TTC549 (cell line): Measurements from ENCODE around the gene TLE3.

Source experiments
- FAIRE-seq: peaks from 2 replicates; lab custom pipeline; 2012; peaks lifted over from hg19 to GRCh38; lab: Jason Lieb, UNC

The TLE3 gene

DNA sequence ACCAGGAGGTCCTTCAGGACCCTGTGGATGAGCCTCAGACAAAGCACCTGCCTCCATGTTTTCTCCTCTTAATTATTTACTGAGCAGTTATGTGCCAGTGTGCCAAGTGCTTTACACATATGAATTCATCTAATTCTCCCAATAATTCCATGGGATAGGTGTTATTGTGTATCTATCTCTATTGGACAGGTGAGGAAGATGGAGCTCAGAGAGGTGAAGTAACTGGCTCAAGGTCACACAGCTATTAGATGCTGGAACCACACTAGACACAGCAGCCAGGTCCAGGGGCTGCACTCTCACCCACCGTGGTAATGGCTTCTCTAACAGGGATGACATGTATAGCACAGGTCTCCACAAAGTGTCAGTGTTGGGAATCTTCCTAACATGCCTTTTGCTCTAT lies 70.2 kb downstream of the TLE3 start:
- FAIRE-seq, result no peak

DNA sequence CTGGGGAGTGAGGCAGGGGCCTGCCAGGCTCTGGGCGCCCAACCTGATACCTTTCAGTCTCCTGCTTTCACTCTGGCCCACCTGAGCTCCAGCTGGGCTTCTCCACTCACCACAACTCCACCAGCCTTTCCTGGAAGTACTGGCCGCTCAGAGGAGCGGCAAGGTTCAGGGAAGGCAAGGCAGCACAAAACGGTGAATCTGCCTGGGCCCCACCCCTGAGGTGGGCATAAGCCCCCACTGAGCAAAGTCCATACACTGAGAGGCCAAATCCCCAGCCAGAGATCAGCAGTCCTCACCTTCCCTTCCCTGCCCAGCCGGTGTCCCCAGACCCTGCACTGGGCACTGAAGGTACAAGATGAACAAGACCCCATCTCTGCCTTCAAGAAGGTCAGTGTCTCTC lies 70.7 kb downstream of the TLE3 start:
- no peak for FAIRE-seq

DNA sequence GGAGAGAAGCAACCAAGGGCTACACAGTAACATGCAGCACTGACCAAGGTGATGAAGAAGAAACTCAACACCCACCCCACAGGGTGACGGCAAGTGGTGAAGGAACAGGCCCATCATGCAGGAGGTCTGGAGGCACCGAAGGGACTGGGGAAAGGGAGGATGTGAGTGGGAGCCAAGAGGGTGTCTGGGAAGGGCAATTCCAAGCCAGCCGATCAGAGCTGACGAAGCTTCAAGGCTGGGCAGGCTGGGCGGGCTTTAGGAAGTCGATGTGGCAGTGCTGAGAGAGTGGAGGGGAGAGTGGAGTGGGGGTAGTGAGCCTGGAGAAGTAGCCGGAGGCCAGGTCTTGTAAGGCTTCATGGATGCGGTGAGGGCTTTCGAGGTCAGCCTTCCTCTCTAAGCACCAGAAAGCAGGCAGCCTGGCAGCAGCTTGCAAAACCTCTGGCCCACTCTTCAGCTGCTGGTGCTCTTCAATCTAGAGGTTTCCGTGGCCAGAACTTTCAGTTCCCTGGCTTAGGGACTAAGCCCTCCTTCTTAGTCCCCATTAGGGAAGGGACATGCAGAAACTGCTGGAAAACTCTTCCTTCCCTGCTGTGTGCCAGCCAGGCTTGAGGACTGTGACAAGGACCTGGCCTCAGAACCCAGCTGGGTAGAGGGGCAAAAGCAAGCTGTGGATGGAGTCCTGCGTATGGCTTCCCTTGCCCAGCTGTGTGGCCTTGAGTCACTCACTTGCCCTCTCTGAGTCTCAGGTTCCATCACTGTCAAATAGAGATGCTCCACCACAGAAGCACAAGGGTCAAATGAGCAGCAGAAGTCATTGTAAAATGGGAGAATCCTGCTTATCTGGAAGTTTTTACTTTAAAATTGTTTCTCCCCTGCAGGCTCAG lies 72.1 kb downstream of the TLE3 start:
- no peak for FAIRE-seq

DNA sequence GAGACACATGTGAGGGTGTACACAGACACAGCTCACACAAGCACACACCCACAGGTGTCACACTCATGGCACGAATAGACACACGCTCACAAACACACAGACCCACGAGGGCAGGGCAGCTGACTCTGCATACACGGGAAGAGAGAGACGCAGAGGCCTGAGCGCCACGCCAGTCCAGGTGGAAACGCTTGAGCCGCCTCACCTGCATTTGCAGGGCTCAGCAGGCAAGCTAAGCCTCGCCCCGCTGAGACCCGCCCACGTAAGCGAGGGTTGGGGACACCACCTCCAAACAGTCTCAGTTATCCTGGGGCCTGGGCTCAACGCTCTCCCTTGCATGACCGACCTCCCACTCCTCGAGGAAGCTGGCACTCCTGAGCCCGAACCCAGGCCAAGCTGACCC lies 73.2 kb downstream of the TLE3 start:
- no peak for FAIRE-seq

DNA sequence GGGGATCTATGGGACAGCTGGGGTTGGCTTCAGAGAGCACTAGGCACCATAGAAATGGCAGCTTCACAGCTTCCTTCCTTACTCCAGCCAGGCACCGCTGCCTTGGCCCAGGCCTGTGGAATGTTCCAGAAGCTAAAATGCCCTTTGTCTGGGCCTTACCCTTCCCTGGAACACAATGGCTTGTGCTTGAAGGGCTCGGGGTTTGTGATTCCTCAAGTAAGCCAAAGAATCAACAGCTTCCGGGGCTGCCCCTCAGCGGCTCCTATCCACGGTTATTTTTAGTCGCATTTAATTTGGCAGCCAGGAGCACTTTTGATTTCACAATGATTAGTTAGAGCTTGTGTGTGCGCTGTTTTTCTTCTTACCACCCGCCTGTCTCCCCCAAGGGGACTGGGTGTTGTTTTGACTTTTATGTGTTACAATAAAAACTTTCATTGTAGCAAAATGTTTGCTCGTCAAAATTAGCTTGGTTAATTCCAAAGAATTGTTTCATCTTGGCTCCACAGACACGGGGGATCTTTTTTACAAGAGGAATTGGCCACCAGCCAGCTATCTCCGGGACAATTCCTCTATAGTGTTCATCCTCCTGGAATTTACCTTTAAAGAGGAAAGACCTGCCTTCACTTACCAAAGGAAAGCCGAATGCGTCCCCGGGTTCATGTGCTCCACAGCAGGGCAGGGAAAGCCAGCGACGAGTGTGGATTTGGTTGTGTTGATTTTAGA lies 73.8 kb downstream of the TLE3 start:
- FAIRE-seq, result no peak

DNA sequence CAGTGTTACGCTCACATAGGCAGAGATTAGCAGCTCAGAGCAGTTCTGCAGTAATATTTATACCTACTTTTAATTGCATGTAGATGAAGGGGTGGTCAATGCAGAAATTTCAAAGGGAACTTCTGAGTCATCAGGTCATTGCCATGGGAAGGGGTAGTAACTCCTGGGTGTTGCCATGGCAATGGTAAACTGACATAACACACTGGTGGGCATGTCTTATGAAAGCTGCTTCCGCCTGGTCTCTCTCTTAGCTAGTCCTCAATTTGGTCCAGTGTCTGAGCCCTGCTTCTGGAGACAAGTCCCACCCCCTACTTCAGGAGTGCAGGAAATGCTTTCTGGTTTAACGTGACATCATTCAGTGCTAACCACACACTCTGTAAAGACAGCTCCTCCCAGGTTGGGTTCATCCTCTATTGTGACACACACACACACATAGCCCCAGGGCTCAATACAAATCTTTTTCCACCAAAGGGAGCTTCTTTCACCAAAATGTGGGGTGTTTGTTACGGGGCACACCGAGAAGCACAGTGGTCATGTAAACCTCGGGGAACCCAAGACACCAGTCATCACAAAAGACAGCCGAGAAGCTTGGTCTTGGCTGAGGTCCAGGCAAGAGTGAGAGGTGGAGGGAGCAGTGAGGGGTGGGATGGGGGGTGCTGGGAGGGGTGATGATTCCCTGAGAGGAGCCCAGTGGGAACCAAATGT lies 74.5 kb downstream of the TLE3 start:
- FAIRE-seq, result no peak

DNA sequence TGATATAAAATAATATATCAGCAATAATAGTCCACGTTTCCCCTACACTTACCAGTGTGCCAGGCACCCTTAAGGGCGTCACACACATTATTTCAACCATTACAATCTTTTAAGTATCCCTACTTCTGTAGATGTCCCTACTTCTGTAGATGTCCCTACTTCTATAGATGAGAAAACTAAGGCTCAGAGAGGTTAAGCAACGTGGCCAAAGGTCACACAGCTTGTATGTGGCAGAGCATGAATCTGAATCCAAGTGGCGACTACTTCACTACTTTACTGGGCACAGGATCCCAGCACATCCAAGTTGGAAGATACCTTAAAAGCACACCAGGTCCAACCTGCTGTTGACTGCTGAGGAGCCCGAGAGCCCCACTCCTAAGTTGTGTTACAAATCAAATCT lies 77.5 kb downstream of the TLE3 start:
- FAIRE-seq, result no peak

DNA sequence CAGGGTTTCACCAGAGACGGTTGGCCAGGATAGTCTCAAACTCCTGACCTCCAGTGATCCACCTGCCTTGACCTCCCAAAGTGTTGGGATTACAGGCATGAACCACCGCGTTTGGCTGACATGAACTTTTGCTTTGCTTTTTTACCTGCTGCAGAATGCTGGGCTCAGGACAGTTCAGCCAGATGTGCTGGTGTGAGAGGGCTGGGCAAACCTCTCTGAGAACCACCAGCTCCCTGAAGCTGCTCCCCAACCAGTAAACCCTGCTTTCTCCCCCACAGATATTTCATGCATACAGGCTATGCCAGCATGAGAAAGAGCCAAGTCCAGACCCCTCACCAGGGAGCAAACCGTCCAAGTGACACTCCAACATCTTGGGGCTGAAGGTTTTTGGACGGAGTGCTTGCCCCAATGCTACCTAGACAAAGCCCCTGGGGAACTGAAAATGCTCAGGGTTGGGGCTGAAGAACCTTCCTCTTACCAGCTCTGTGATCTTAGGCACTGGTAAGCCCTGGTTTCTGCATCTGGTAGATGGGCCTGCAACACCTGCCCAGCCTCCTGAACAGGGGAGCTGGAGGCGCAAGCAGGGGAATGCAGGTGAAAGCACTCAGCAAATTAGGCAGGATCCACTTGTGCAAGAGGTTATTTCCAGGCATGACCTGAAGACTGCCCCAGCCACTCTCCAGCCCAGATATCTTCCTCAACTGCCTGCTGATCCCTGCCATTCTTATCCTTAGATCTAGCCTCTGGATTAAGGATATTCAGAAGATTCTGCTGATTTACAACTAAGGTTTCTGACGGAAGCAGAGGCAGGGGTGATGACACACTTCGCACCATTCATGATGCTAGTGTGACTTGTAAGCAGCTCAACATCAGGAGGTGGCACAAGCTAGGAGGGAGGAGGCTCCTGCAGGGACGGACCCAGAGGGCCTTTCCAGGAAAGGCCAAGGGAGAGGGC lies 78.8 kb downstream of the TLE3 start:
- FAIRE-seq, result no peak

DNA sequence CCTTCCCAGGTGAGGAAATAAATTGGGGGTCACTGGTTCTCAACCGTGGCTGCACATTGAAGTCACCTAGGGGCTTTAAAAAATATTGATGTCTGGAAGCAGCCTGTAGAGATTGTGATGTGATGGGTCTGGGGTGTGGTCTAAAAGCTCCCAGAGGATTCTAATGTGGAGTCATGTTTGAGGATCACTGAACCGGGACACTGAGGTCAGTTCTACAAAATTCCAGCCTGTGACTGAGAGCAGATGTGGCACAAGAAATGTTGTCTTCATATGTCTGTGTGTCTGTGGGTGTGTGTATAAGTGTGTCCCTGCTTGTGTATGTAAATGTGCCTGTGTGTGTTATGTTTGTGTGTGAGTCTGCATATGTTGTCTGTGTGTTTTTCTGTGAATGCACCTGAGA lies 79.9 kb downstream of the TLE3 start:
- no peak for FAIRE-seq

DNA sequence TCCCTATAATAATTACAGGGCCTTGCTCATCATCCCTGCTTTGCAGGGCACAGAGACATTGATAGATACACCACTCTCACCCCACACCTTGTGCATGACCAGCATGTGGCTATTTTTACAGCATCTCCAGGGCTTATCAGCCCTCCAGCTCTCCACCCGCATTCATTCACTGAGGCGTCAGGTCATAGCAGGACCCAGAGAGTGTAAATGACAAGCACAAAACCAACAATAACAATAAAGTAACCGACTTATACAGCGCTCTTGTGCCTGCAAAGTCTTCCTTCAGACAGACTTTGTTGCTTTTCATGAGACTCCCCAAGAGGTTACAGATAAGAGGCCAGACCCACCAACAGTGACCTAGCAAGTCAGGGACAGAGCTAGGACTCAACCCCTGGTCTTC lies 80.7 kb downstream of the TLE3 start:
- no peak for FAIRE-seq

DNA sequence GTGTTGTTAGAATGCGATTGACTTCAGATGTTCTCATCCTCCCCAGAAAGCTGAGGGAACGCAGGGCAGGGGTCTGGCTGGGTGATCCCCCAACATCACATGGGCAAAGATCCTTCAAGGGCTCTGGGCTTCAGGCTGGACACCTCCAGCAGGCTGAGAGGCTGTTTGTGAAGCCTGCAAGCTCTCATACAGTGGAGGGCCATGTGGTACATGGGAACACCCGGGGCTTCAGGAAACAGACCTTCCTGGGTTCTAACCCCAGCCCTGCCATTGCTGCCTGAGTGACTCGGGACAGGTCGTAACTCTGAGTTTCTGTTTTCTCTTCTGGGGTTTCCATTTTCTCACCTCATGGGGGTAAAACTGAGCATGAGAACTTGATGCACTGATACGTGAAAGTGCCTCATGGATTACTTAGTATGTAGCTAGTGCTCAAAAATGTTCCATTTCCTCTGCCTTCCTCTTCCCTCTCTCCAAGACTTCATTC lies 81.2 kb downstream of the TLE3 start:
- FAIRE-seq, result no peak

DNA sequence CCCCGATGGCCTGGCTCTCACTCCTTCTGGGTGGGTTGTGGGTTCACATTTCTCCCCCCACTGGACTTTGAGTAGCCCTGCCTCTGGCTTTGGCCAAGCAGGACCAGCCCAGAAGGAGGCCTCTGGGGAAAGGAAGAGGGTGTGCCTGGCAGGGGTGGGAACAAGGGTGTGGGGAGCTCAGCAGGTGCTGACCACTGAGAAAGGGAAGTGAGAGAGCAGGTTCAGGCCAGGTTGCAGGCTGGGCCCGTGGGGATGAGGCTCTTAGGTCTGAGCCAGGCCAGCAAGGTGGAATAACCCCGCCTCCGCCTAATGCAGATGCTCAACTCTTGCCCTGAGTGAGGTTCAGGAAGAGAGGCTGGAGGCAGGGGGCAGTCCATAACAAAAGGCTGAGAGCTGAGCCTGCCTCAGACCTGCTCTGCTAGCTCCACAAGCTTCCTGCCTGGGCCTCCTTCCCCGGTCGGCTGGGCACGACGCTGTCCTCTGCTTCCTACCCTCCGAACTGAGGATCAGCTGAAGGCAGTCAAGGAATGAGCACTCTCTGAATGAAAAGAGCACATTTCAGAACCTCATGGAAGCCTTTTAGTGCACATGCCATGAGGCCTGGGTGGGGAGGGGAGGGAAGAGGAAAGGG lies 82.7 kb downstream of the TLE3 start:
- no peak for FAIRE-seq

DNA sequence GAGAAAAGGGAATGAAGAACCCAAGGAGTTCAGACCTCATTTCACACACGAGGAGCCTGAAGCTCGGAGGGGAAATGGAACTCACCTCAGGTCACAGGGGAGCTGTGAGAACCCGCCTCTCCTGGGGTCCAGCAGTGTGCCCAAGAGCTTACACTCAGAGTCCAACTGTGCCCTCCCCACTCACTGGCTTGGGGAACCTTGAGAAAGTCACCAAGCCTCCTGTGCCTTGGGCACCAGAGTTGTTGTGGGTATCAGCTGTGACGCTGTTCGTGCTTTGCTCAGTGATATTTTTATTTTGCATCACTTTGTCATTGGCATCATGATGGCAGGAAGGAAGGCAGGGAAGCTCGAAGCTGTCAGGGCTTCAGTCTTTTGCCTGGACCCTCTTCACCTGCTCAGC lies 83.4 kb downstream of the TLE3 start:
- FAIRE-seq, result no peak

DNA sequence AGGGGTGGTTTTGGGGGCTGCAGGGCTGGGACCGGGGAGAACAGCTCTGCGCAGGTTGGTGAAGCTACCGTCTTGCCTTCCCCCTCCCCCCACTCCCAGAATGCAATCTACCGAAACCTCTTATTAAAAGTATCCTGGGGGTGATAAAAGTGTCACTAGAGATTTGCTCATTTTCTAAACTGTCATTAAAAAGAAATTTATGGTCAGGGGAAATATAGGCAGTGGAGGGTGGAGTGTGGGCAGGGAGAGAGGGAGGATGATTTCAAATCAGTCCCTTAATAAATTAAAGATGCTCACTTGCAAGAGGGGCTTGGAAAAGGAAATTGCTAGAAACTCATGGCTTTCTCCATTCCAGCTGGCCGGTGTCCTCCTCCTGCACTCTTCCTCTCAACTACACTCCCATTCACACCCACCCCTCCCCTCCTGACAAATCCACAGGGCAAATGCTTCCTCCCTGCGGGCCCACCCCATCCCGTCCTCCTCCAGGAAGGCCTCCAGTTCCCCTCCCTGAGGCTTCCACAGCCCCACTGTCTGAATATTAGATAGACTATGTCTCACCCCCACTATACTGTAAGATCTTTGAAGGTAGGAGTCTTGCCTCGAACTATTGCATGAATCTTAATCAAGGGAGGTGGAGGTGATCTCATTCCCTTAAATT lies 83.9 kb downstream of the TLE3 start:
- no peak for FAIRE-seq

DNA sequence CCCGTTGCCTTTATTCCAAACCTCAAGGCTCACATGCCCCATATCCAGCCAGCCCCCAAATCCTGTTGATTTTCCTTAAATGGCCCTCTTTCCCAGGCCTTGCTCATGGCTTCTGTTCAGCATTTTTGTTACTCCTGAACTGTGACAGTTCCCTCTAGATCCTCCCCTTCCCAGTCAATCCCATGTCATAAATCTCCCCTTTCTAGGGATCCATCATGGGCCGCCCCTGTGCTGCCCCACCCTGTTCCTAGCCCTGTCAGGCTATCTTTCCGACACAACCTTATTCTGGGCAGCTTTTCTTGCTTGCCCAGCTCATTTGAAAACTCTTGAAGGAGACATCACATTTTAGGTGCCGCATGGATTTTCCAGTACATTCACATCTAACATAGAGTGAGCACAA lies 84.8 kb downstream of the TLE3 start:
- FAIRE-seq, result no peak

DNA sequence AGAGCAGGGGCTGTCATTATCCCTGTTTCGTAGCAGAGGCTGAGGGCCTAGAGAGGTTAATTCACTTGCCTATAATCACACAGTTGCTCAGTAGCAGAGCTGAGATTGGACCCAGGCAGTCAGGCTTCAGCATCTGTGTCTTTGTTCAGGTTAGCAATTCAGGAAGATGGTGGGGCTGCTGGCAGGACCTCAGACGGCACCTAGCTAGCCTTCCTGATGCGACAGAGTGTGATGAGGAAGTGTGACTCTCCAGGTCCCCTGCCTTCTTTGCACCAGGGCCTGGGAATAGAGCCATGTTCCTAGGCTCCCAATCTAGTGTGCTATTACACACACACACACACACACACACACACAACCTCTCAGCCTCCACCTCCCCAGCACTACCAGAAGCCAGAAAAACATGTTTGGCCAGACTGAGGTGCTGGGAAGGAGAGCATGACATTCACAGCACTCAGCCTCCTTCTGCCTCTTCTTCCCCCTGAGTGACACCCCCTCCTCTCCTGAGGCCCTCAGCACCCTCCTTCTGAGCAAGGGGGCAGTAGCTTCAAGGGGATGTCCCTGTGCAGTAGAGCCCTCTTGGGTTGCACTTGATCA lies 88.9 kb downstream of the TLE3 start:
- FAIRE-seq, result no peak

DNA sequence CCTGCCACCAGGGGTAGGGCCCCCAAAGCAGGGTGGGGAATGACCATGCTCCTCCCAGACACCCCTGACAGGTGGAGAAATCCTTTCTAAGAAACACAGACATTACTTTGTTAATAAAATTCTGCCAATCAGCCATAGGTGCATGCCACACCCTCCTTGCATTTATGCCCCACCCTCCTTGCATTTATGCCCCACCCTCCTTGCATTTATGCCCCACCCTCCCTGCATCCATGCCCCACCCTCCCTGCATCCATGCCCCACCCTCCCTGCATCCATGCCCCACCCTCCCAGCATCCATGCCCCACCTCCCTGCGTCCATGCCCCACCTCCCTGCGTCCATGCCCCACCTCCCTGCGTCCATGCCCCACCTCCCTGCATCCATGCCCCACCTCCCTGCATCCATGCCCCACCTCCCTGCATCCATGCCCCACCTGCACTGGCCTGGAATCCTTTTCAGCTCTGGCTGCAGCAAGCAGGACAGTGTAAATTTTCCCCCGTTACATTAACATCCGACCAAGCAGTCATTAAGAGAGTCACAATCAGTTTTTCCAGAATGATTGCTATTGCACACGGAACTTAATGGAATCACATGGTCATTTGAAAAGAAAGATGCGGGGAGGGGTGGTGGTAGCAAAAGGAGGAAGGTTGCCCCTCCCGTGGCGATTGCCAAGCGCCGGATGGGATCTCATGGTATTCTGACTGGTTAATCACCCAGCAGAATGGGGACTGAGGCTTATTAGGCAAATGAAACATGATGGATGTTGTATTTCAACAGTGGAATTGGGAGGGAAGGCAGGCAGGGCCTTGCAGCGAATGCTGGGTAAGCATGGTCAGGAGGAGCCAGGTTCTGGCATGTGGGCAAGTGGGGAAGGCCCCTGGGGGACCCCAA lies 91.2 kb downstream of the TLE3 start:
- FAIRE-seq, result no peak

DNA sequence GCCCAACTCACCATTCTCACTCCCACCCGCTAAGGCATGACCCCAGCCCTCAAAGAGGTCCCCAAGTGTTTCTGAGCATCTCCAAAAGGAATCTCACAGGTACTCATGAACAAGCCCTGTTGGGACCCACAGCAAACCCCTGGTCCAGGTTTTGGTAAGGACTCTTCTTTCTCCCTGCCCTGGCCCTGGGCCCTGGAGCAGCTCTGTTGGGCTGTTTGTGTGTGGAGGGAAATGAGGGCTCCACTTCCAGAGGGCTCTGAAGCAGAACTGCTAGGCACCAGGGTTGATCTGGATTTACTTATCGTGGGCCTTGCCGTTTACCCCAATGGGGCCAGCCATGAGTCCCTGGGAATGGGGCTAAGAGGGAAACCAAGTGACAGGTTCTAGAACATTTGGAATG lies 92.9 kb downstream of the TLE3 start:
- FAIRE-seq, result no peak

DNA sequence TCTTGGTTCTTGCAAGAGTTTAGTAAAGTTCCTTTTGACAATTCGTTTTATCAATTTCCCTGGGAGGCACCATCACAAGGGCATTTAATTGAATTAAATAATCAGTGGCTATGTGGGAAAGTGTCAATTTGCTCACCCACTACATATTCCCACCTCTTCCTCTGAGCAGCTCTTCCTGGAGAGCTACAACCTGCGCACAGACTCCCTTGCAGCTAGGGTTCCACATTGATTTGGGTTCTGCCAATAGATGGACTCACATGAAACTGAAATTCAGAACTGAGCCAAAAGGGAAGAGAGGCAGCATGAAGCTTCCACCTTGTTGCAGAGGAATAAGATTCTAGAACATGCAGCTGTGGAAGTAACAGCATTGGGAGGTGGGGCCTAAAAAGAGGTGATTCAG lies 94.8 kb downstream of the TLE3 start:
- no peak for FAIRE-seq
